RPMI8226 (cell line): ENCODE data around the gene PJA2.
"Not testable (repeated sequence)": the region's sequence is repeated elsewhere in the genome, so short reads cannot be mapped to it uniquely, and the experiment has no call there.

Experiments used
- DNase-seq: peaks from one replicate; pipeline ENCODE4 v3.0.0-alpha.2; 2015

Gene PJA2, protein sequence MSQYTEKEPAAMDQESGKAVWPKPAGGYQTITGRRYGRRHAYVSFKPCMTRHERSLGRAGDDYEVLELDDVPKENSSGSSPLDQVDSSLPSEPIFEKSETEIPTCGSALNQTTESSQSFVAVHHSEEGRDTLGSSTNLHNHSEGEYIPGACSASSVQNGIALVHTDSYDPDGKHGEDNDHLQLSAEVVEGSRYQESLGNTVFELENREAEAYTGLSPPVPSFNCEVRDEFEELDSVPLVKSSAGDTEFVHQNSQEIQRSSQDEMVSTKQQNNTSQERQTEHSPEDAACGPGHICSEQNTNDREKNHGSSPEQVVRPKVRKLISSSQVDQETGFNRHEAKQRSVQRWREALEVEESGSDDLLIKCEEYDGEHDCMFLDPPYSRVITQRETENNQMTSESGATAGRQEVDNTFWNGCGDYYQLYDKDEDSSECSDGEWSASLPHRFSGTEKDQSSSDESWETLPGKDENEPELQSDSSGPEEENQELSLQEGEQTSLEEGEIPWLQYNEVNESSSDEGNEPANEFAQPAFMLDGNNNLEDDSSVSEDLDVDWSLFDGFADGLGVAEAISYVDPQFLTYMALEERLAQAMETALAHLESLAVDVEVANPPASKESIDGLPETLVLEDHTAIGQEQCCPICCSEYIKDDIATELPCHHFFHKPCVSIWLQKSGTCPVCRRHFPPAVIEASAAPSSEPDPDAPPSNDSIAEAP

DNA sequence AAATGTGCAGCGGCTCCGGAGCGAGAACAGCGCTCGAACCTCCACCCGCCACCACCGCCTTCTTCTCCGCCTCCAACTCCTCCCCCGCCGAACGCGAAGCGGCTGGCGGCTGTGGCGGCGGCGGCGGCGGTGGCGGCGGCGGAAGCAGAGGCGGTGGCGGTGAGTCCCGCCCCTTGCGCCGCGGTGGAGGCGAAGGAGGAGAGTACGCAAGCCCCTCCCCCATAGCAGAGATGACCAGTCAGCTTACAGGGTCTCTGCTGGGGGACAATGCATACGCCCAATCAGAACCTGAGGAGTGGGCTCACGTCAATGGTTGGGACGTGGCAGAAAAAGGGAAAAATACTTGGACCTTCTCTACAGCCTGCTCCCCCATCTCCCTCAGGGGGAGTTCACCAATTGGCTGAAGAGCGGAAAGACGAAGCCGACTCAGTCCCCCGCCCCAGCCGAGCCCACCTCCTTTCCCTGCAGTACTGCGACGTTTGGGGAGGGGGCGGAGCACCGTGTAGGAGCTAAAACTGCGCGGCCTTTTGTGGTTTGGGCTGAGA lies at the start of gene PJA2:
Gene PJA2 (minus strand): TSS at position 131 of the 545 bp plus-strand sequence. CDS start 26,541 bp downstream, outside the sequence.
- peak; percentile 99 for DNase-seq

DNA sequence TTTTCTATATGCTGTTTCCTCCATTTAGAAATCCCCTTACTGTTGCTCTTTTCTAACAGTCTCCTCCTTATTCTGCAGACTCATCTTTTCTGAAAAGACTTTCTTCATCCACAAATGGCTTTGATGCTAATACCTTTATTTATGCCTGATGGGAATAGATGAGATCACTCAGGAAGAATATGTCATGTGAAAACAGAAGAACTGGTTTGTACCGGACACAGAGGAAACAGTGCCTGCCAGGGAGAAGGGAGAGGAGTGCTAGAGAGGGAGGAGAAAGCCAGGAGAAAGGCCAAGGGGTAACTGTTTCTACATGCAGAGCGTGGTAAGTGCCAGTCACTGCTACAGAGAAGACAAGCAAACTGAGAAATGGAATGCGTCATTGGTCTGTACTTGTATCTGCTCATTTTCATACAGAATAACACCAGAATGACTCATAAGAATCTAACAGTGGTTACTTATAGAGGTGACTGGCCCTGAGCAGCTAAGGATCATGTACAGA lies 45.9 kb upstream of the PJA2 start:
- peak; percentile 32 for DNase-seq

- DNase-seq = no peak
Observed at GRCh38 chr5:109454731-109455505, 45.1 kb upstream of the PJA2 start.

DNA sequence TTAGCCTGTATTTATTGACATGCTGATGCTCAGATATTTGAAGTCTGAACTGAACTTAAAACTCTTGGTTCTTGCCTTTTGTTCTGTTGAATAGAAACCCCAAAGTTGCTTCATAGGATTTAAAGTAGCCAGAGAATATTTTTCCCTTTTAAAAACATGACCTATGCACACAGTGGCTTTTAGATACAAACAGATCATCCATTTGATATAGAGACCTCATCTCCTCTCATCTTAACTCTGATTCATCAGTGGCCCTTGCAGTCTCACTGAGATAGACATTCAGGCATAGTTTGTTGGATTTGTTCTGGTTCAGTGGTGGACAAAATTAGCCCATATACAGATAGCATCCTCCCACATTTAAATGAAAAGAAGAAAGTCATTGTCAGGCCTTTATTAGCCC lies 43.5 kb upstream of the PJA2 start:
- no peak for DNase-seq

DNA sequence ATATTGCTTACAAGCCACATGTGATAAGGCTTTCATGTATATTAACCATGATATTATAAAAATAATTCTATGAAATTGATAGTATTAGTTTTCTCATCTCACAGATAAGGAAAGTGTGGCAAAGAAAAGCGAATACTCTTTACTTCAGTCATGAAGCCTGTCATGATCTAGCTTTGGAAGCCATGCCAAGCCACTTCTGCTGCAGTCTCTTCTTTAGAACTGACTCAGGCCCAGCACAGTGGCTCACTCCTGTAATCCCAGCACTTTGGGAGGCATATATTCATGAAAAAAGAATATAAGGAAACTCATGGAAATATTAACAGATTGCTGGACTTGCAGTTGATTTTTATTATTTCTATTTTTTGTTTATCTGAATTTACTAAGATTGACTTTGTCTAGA lies 42.9 kb upstream of the PJA2 start:
- DNase-seq = no peak

GRCh38 chr5:109451146-109451545 lies 41.4 kb upstream of the PJA2 start:
- no peak for DNase-seq

GRCh38 chr5:109450129-109450877 lies 40.5 kb upstream of the PJA2 start:
- no peak for DNase-seq

GRCh38 chr5:109448838-109449237 lies 39.1 kb upstream of the PJA2 start:
- DNase-seq = no peak

GRCh38 chr5:109439590-109439989 lies 29.8 kb upstream of the PJA2 start:
- DNase-seq = no peak

GRCh38 chr5:109426075-109426474 lies 16.3 kb upstream of the PJA2 start:
- DNase-seq = no peak

- not testable (repeated sequence) for DNase-seq
Observed at GRCh38 chr5:109425521-109425920, 15.7 kb upstream of the PJA2 start.

DNA sequence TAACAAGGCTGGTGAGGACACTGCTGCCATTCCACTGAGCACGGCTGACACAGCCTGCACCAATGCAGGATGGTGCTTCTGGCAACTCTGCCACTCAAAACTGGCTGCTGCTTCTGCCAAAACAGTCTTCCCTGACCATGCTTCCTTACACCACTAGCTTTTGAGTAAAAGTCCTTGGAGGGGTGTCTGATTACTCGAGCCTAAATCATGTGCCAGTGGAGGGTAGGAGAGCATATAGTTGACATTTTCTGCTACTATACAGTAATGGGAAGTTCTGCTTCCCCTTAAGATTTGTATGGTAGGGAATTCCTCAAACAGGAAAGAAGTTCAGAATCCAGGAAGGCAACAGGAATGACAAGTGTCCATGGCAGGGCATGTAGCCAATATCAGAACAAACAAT lies 12.2 kb upstream of the PJA2 start:
- no peak for DNase-seq

DNA sequence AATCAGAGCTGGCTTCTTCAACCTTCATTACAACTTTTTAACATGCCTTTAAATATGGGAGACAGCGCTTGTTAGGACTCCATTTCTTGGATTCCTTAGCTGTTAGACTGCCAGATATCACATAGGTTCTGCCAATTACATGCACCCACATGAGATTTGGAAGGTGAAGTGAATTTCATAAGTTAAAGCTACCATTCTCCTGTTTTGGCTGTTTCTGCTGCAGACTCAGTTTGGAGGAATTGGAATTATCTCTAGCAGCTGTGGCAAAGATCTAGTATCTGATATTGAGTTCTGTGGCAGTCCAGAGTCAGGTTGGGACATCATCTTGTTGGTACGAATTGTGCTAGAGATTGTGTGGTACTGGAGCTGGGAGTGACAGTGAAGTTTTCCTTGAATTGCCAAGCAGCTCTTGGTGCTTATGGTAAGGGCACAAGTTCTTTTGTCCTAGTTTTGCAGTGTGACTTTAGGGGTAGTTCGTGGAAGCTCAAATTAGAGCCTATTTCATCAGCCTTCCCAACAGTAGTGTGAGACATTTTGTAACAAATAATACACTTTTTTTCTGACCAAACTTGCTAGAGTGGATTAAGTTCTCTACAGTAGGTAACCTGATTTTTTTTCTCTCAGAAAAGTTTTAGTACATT lies 9.1 kb upstream of the PJA2 start:
- no peak for DNase-seq

DNA sequence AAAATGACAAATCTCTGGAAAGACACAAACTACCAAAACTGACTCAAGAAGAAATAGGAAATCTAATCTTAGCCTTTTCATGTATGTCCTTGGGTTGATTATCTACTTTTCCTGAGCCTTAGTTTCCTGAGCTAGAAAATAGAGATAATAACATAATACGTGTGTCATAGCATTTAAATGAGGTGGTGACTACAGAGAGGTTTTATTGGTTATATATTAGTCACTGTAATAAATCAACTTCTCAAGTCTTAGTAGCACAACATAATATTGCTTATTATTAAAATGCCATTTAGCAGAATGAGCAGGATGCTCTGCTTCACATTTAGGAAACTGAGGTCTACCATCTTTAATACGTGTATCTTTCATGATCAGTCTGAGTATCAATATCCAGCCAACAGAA lies 7.1 kb upstream of the PJA2 start:
- no peak for DNase-seq

- not testable (repeated sequence) for DNase-seq
Observed at GRCh38 chr5:109413921-109414461, 4.2 kb upstream of the PJA2 start.

DNA sequence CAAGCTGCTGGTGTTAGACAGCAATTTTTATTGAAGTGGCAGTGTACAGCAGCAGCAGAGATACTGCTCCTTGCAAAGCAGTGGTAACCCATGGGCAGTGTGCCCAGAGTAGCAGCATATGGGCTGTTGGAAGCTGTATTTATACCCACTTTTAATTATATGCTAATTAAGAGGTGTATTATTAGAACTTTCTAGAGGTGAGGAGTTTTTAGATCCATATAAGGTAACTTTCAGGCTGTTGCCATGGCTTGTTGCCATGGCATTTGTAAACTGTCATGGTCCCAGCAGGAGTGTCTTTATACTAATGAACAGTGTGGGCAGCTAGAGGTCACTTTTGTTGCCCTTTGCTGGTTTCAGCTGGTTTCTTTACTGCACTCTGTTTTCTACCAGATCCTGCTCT lies 3.7 kb upstream of the PJA2 start:
- peak; percentile 81 for DNase-seq

DNA sequence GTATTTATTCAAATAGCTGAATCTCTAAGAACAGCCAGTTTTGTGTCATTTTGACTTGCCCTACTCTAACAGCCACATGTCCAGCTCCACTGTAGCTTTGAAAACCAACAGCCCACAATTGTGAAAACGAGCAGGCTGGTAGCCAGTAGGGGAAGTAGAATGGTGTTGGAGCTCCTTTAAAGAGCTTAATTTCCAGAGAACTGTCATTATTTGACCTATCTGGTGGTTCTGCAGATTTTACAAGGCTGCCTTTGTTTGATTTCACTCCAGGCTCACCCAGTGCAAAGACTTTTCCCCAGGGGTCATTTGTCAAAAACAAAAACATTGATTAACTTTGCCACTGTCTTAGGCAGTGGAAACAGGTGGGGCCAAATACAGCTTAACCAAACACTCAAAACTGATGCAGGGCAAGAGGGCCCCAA lies 3.2 kb upstream of the PJA2 start:
- DNase-seq = peak; percentile 35

- DNase-seq = no peak
Observed at GRCh38 chr5:109411627-109412026, 1.9 kb upstream of the PJA2 start.

DNA sequence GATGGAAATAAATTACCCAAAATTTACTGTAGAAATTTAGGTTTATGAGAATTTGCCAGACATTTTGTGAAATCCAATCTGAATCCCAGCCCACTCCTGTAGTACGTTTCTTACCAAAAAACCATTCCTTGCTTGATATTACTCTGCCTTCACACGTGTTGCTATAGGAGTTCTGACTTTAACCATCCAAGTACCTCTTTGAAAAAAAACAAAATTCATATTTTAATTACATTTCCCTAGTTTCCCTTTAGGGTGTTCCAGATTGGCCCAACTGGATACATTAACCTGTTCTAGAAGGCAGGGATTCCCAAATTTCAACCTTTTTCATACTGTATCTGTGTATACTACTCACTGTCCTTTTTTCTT lies 1.4 kb upstream of the PJA2 start:
- DNase-seq = no peak

- peak; percentile 77 for DNase-seq
Observed at GRCh38 chr5:109410389-109411148, 795 bp upstream of the PJA2 start.
